Ramos (cell line): ENCODE results near the gene TCERG1L.
"Not testable (repeated sequence)": the region's sequence is repeated elsewhere in the genome, so short reads cannot be mapped to it uniquely, and the experiment has no call there.

ENCODE experiments used
- in situ Hi-C: fragments of 300-500 bp; cut with MboI; formaldehyde crosslinking; loops from one replicate; pipeline ENCODE4 v1.14.3; 2022; ENCODE audit warnings: low sequenced_read_pairs; ENCODE audit not compliant: unreplicated experiment

Gene TCERG1L

GRCh38 chr10:131116216-131116990 lies 195.1 kb downstream of the TCERG1L start:
- in situ Hi-C loops, result no loop called here

- in situ Hi-C loops, result no loop called here
These were observed 195.7 kb downstream of the TCERG1L start for GRCh38 chr10:131115801-131116200.

GRCh38 chr10:131115321-131115720 lies 196.2 kb downstream of the TCERG1L start:
- in situ Hi-C loops, result no loop called here

GRCh38 chr10:131114846-131115245 lies 196.7 kb downstream of the TCERG1L start:
- in situ Hi-C loops, result no loop called here

GRCh38 chr10:131113709-131114291 lies 197.7 kb downstream of the TCERG1L start:
- in situ Hi-C loops, result no loop called here

GRCh38 chr10:131113165-131113564 lies 198.4 kb downstream of the TCERG1L start:
- in situ Hi-C loops, result no loop called here

- in situ Hi-C loops, result no loop called here
These were observed 198.8 kb downstream of the TCERG1L start for GRCh38 chr10:131112691-131113090.

GRCh38 chr10:131111471-131112080 lies 199.9 kb downstream of the TCERG1L start:
- in situ Hi-C loops, result no loop called here

- in situ Hi-C loops, result no loop called here
These were observed 200.5 kb downstream of the TCERG1L start for GRCh38 chr10:131111007-131111406.

- in situ Hi-C loops, result no loop called here
These were observed 201.2 kb downstream of the TCERG1L start for GRCh38 chr10:131110241-131110783.

- in situ Hi-C loops, result no loop called here
These were observed 201.8 kb downstream of the TCERG1L start for GRCh38 chr10:131109726-131110125.

GRCh38 chr10:131109291-131109690 lies 202.2 kb downstream of the TCERG1L start:
- in situ Hi-C loops, result no loop called here

GRCh38 chr10:131107970-131108369 lies 203.6 kb downstream of the TCERG1L start:
- in situ Hi-C loops, result no loop called here

- in situ Hi-C loops, result no loop called here
These were observed 208.8 kb downstream of the TCERG1L start for GRCh38 chr10:131102676-131103075.

- in situ Hi-C loops, result no loop called here
These were observed 209.4 kb downstream of the TCERG1L start for GRCh38 chr10:131102147-131102546.

- in situ Hi-C loops, result not testable (repeated sequence)
These were observed 210.8 kb downstream of the TCERG1L start for GRCh38 chr10:131100418-131101410.

- in situ Hi-C loops, result no loop called here
These were observed 212.3 kb downstream of the TCERG1L start for GRCh38 chr10:131099028-131099726.

- in situ Hi-C loops, result no loop called here
These were observed 213.0 kb downstream of the TCERG1L start for GRCh38 chr10:131098416-131098952.

- in situ Hi-C loops, result no loop called here
These were observed 215.5 kb downstream of the TCERG1L start for GRCh38 chr10:131096031-131096430.
